DOHH2 (cell line): ENCODE data around the gene KL.

Experiments
- CTCF ChIP-seq: fragments of 200-600 bp; sonication (generic); IDR thresholded peaks from one replicate; pipeline ENCODE4 v1.5.1; 2014; ENCODE audit warnings: antibody characterized with exemption, mild to moderate bottlenecking, low read depth, low read length; ENCODE audit not compliant: poor library complexity, severe bottlenecking
- EZH2phosphoT487 ChIP-seq: fragments of 200-600 bp; sonication (generic); IDR thresholded peaks from 2 replicates; pipeline ENCODE4 v1.6.1; 2017; ENCODE audit warnings: borderline replicate concordance, mild to moderate bottlenecking, antibody characterized with exemption, low read length, moderate library complexity, mixed read lengths

- TF ChIP-seq CTCF = no peak
- TF ChIP-seq EZH2phosphoT487 = no peak
These were observed 47.4 kb upstream of the KL start for GRCh38 chr13:32968793-32969192.
